ENCODE results near the gene OTOP3. TPM values are rescaled to one million over a fixed set of nuclear protein-coding genes. Genes with fewer than 3 reads are reported as not detected.
"Not testable (repeated sequence)": the region's sequence is repeated elsewhere in the genome, so short reads cannot be mapped to it uniquely, and the experiment has no call there.

Gene OTOP3
- total RNA-seq, 1 donor from 2014 or later = not detected

- intact Hi-C loops (cut with micrococcal nuclease) = loop anchor here (2.0 kb wide), 3 partner anchors 23 to 453 kb away; no protein-coding TSS in a partner anchor
These were observed 24.3 kb downstream of the OTOP3 start for GRCh38 chr17:74959826-74960515.

GRCh38 chr17:74960570-74961342, 25.1 kb downstream of the OTOP3 start:
- intact Hi-C loops (cut with micrococcal nuclease) = loop anchor here (1.0 to 2.0 kb wide), 11 partner anchors 22 to 452 kb away; partner anchors contain the start of genes KCTD2 and NT5C

GRCh38 chr17:74961657-74962350, 26.1 kb downstream of the OTOP3 start:
- intact Hi-C loops (cut with micrococcal nuclease) = loop anchor here (1.0 to 2.0 kb wide), 11 partner anchors 21 to 451 kb away; partner anchors contain the start of genes KCTD2 and NT5C

GRCh38 chr17:74962622-74963394, 27.1 kb downstream of the OTOP3 start:
- intact Hi-C loops (cut with micrococcal nuclease) = no loop called here

GRCh38 chr17:74963656-74964055, 28.0 kb downstream of the OTOP3 start:
- intact Hi-C loops (cut with micrococcal nuclease) = no loop called here

- intact Hi-C loops (cut with micrococcal nuclease) = no loop called here
These were observed 28.6 kb downstream of the OTOP3 start for GRCh38 chr17:74964246-74964761.

GRCh38 chr17:74964988-74965622, 29.4 kb downstream of the OTOP3 start:
- intact Hi-C loops (cut with micrococcal nuclease) = no loop called here

- intact Hi-C loops (cut with micrococcal nuclease) = no loop called here
These were observed 32.7 kb downstream of the OTOP3 start for GRCh38 chr17:74968361-74968780.

- intact Hi-C loops (cut with micrococcal nuclease) = not testable (repeated sequence)
These were observed 33.8 kb downstream of the OTOP3 start for GRCh38 chr17:74969501-74969900.

- intact Hi-C loops (cut with micrococcal nuclease) = no loop called here
These were observed 34.7 kb downstream of the OTOP3 start for GRCh38 chr17:74970395-74970794.

GRCh38 chr17:74971069-74971841, 35.6 kb downstream of the OTOP3 start:
- intact Hi-C loops (cut with micrococcal nuclease) = no loop called here

GRCh38 chr17:74971842-74972106, 36.1 kb downstream of the OTOP3 start:
- intact Hi-C loops (cut with micrococcal nuclease) = loop anchor here (1.0 kb wide), 2 partner anchors 11 to 16 kb away; partner anchors contain the start of gene CDR2L

- intact Hi-C loops (cut with micrococcal nuclease) = loop anchor here (1.0 kb wide), 2 partner anchors 10 to 15 kb away; partner anchors contain the start of gene CDR2L
These were observed 36.6 kb downstream of the OTOP3 start, which contains the start of gene HID1 for GRCh38 chr17:74972107-74972972. HID1 (minus strand) TSS chr17:74972759; CDS start chr17:74972656, 103 bp downstream.

GRCh38 chr17:74972973-74973328, 37.3 kb downstream of the OTOP3 start:
- intact Hi-C loops (cut with micrococcal nuclease) = loop anchor here (1.0 kb wide), 2 partner anchors 9 to 14 kb away; partner anchors contain the start of gene CDR2L

GRCh38 chr17:74975943-74976342, 40.2 kb downstream of the OTOP3 start:
- intact Hi-C loops (cut with micrococcal nuclease) = no loop called here

- intact Hi-C loops (cut with micrococcal nuclease) = no loop called here
These were observed 42.1 kb downstream of the OTOP3 start for GRCh38 chr17:74977802-74978201.

GRCh38 chr17:74978240-74978639, 42.5 kb downstream of the OTOP3 start:
- intact Hi-C loops (cut with micrococcal nuclease) = no loop called here

GRCh38 chr17:74979408-74980146, 43.9 kb downstream of the OTOP3 start:
- intact Hi-C loops (cut with micrococcal nuclease) = loop anchor here (10.0 kb wide), 2 partner anchors 205 to 535 kb away; partner anchors contain the start of genes CASKIN2, SUMO2 and TSEN54

All from T-helper 1 cell treated with Interleukin-12 subunit alpha and Interleukin-12 subunit beta and Interleukin-4 antibody, amounts not matched to agents 30 ng/mL and 1 ng/mL, for 36 hours (primary cell).